ENCODE measurements around the gene CD86. TPM values are rescaled to one million over a fixed set of nuclear protein-coding genes. Genes with fewer than 3 reads are reported as not detected.

CD86 gene
- total RNA-seq, 4 donors from 2014 or later: 0.49 to 4.2 (median 1.8) TPM

DNA sequence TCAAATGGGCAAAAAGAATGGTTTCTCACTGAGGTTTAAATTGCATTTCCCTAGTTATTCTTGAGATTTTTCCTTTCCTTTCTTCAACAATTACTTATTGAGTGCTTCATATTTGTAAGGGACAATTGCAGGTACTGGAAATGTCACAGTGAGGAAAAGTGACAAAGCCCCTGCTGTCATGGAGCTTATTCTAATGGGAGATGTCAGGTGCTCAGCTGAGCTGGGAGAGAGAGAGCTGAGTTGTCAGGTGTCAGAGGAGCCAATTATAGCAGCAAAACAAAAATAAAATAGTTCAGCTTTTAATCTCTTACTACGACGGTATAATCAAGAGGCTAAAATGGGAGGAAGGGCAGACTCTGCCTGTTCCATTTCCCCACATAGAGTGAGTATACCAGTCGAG lies 42.0 kb downstream of the CD86 start:
- no peaks in the 10 kb centered on the region for H3K9me3 ChIP-seq
- TF ChIP-seq, protein P1, sequence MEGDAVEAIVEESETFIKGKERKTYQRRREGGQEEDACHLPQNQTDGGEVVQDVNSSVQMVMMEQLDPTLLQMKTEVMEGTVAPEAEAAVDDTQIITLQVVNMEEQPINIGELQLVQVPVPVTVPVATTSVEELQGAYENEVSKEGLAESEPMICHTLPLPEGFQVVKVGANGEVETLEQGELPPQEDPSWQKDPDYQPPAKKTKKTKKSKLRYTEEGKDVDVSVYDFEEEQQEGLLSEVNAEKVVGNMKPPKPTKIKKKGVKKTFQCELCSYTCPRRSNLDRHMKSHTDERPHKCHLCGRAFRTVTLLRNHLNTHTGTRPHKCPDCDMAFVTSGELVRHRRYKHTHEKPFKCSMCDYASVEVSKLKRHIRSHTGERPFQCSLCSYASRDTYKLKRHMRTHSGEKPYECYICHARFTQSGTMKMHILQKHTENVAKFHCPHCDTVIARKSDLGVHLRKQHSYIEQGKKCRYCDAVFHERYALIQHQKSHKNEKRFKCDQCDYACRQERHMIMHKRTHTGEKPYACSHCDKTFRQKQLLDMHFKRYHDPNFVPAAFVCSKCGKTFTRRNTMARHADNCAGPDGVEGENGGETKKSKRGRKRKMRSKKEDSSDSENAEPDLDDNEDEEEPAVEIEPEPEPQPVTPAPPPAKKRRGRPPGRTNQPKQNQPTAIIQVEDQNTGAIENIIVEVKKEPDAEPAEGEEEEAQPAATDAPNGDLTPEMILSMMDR (IDR thresholded peaks at IDR 0.05): no peak
- no peak for TF ChIP-seq POLR2A (IDR thresholded peaks at IDR 0.05)
- no peaks in the 10 kb centered on the region for H3K36me3 ChIP-seq
- no peak overlapping the region for H3K4me3 ChIP-seq (replicated peaks in 1 of 3)
- no peaks in the 10 kb centered on the region for H3K4me1 ChIP-seq
- WGBS, 2 donors: 66 to 68% methylated on average over 3 of the region's 3 CpGs
- DNase-seq: no peak
- intact Hi-C loops (cut with DNase I): no loop called here
- no peak overlapping the region for H3K27ac ChIP-seq
- H3K27me3 ChIP-seq: no peaks in the 10 kb centered on the region

DNA sequence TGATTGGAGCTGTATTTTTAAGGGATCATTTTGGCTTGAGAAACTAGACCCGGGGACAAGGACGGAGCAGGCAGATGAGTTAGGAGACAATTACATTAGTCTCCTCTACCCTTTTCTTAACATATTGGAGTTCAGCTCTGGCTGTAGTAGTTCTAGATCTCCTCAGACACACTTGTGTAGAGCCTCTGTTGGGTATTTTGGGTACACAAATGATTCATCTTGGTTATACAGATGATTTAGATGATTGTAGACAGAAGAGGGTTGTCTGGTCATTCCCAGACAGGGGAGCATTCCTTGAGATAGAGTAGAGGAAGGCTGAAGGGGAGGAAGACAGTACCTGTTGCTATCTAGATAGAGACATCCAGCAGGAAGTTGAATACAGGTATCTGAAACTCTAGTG lies 43.4 kb downstream of the CD86 start:
- Histone ChIP-seq H3K4me3 (replicated peaks in 1 of 3) (no peak overlapping the region), H3K36me3 (no peaks in the 10 kb centered on the region), H3K9me3 (no peaks in the 10 kb centered on the region), H3K4me1 (no peaks in the 10 kb centered on the region), H3K27ac (no peak overlapping the region), H3K27me3 (no peaks in the 10 kb centered on the region)
- no peak for DNase-seq
- WGBS, 2 donors: 88 to 90% methylated on average over 2 of the region's 2 CpGs
- TF ChIP-seq POLR2A (IDR thresholded peaks at IDR 0.05): no peak
- TF ChIP-seq, protein P1 (IDR thresholded peaks at IDR 0.05): no peak
- intact Hi-C loops (cut with DNase I): no loop called here

DNA sequence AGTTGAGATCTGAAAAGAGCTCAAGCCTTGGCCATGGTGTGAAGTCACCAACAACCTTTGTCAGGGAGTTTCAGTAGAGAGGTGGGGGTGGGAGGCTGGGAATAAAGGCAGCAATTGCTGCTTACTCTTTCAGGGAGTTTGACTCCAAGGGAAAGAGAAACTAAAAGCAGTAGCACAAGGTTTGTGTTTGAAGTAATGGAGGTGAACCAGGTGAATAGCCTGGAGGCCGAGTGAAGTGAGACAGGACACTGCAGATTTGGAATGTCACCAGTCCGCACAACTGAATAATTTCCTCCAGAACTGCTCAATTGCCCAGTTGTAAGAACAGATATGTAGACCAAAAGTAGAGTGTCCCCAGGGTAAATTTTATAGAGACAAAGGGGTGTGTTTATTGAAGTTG lies 44.1 kb downstream of the CD86 start:
- no peak overlapping the region for H3K27ac ChIP-seq
- TF ChIP-seq POLR2A (IDR thresholded peaks at IDR 0.05): no peak
- TF ChIP-seq, protein P1 (IDR thresholded peaks at IDR 0.05): no peak
- intact Hi-C loops (cut with DNase I): no loop called here
- no peaks in the 10 kb centered on the region for H3K9me3 ChIP-seq
- no peak overlapping the region for H3K4me3 ChIP-seq (replicated peaks in 1 of 3)
- no peaks in the 10 kb centered on the region for H3K27me3 ChIP-seq
- no peak for DNase-seq
- 83 to 93% methylated on average over 2 of the region's 2 CpGs for WGBS, 2 donors
- H3K36me3 ChIP-seq: no peaks in the 10 kb centered on the region
- no peaks in the 10 kb centered on the region for H3K4me1 ChIP-seq

DNA sequence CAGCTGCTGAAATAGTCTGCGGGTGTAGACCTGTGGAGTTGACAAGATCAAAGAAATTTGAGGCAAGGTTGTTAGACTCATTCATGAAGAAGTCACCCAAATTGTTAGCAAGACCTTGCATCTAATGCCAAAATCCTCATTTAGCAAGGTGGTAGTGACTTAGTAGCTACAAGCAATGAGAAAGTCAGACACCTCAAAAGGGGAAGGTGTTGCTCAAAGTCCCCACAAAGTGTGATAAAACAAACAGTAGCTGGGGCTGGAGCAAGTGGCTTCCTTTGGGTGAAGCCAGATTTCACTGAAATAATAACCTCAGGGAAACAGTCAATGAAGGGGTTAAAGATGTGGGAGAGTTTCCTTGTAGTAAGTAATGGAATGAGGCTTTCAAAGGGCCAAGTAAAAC lies 44.9 kb downstream of the CD86 start:
- 85 to 88% methylated on average over 1 of the region's 1 CpG for WGBS, 2 donors
- DNase-seq: no peak
- Histone ChIP-seq H3K36me3 (no peaks in the 10 kb centered on the region), H3K4me1 (no peaks in the 10 kb centered on the region), H3K27me3 (no peaks in the 10 kb centered on the region), H3K27ac (no peak overlapping the region), H3K9me3 (no peaks in the 10 kb centered on the region), H3K4me3 (replicated peaks in 1 of 3) (no peak overlapping the region)
- TF ChIP-seq, protein P1 (IDR thresholded peaks at IDR 0.05): no peak
- no peak for TF ChIP-seq POLR2A (IDR thresholded peaks at IDR 0.05)
- intact Hi-C loops (cut with DNase I): no loop called here

DNA sequence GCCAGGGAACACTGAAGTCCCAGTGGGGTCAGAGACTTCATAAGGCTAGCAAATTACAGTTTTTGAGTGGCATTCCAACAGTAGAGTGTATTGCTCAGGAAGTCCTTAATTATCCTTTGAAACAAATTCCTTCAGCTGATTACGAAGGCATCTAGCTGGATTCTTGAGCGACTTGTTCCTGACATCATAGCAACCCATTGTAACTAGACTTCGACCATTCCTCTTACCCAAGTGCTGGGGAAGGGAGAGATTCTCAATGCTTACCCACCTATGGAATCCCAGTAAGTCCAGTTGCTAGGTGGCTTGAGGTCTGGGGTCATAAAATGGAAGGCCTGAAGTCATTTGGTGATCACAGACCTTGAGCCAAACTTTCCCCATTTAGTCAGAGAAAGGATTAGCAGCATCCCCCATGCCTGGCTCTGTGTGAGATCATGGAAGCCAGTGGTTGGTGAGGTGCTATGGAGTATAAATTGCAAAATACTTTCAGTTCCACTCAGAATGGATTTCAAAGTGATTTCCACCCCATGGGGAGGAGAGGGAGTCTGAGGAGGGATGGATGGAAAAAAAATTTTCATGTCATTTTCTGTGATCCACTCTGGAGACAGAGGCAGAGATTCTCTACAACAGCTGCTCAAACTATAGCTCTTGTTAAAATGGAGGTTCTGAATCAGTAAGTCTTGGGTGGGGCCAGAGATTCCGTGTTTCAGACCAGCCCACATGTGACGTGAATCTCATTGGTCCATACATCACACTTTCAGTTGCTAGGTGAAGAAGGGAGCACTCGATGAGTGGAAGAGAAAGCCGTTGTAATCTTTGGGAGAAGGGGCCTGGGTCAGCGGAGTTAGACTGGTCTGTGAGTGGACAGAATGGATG lies 45.7 kb downstream of the CD86 start:
- H3K36me3 ChIP-seq: no peaks in the 10 kb centered on the region
- WGBS, 2 donors: 42 to 45% methylated on average over 8 of the region's 8 CpGs
- intact Hi-C loops (cut with DNase I): no loop called here
- no peak overlapping the region for H3K4me3 ChIP-seq (replicated peaks in 1 of 3)
- no peaks in the 10 kb centered on the region for H3K4me1 ChIP-seq
- no peak overlapping the region for H3K27ac ChIP-seq
- no peaks in the 10 kb centered on the region for H3K27me3 ChIP-seq
- H3K9me3 ChIP-seq: no peaks in the 10 kb centered on the region
- TF ChIP-seq POLR2A (IDR thresholded peaks at IDR 0.05): no peak
- TF ChIP-seq, protein P1 (IDR thresholded peaks at IDR 0.05): no peak
- no peak for DNase-seq

Data from thyroid gland (tissue), 4 donors.